K562 (cell line): ENCODE results near the gene NEURL1B. TPM values are rescaled to one million over a fixed set of nuclear protein-coding genes. Genes with fewer than 3 reads are reported as not detected.
A peak's percentile ranks its signal among the peaks of the same experiment; 100 is the strongest.

Source experiments
- ATAC-seq: fragments of 200-7000 bp; cut with Tn5 transposase; 3 replicates; pipeline ENCODE4 v1.9.1; 2020; ENCODE audit warnings: moderate library complexity
- BruUV-seq: library from RNA; stranded (reverse); fragments of 400-500 nt; replicated peaks from 2 replicates; lab custom pipeline; 2021; lab: Mats Ljungman, UMichigan
- CTCF ChIA-PET: fragments of 300-600 bp; formaldehyde crosslinking; extraction: SDS; loops from one replicate; lab custom pipeline; 2021; ENCODE audit warnings: low intra/inter-chr PET ratio; lab: Yijun Ruan, JAX
- POLR2A ChIA-PET: fragments of 300-600, 350-650 bp; sonication (Branson Sonifier 250); formaldehyde crosslinking; extraction: SDS; loops from one replicate; lab custom pipeline; 2021; ENCODE audit warnings: antibody characterized with exemption, inconsistent platforms; lab: Yijun Ruan, JAX
- DNase-seq, 4 experiments: peaks; one replicate each; pipeline versions ENCODE4 v3.0.0 to v3.0.0-alpha.2; 2011 to 2018; ENCODE audit warnings: low spot score in 3 of 4, mixed read lengths in 3 of 4; ENCODE audit errors: extremely low read depth in 1 of 4
- FAIRE-seq: peaks from 2 replicates; lab custom pipeline; 2011; peaks lifted over from hg19 to GRCh38; lab: Jason Lieb, UNC
- H2AFZ ChIP-seq: 2 replicates; pipeline ENCODE4 v1.6.0; 2011; ENCODE audit warnings: low read depth, low read length, control low read depth, inconsistent platforms
- H3K27ac ChIP-seq: fragments of 200-600 bp; 3 replicates; pipeline ENCODE4 v1.8.0; 2011; ENCODE audit warnings: low read depth, mild to moderate bottlenecking, control low read depth, inconsistent platforms, low read length, moderate library complexity, mixed read lengths; ENCODE audit errors: extremely low read depth
- H3K27me3 ChIP-seq, 2 experiments: fragments of 300-600 bp in 1 of 2; 2 replicates in 1 of 2; 3 replicates in 1 of 2; pipeline versions ENCODE4 v1.6.0 to v1.8.0; 2011; ENCODE audit warnings: inconsistent platforms in 2 of 2, low read length in 2 of 2, mild to moderate bottlenecking in 1 of 2, mixed read lengths in 1 of 2, moderate library complexity in 1 of 2; ENCODE audit not compliant: control insufficient read depth in 2 of 2, insufficient read depth in 2 of 2
- H3K36me3 ChIP-seq: fragments of 300-600 bp; 3 replicates; pipeline ENCODE4 v1.8.0; 2011; ENCODE audit warnings: mild to moderate bottlenecking, low read length, inconsistent platforms; ENCODE audit not compliant: control insufficient read depth, insufficient read depth
- H3K4me1 ChIP-seq, 2 experiments: fragments of 200-600 bp in 1 of 2; replicated peaks in 1 of 2; 2 replicates in 1 of 2; 3 replicates in 1 of 2; pipeline versions ENCODE4 v1.5.1 to v1.8.0; 2011; ENCODE audit warnings: inconsistent platforms in 2 of 2, low read length in 2 of 2, mild to moderate bottlenecking in 1 of 2, mixed read lengths in 1 of 2, moderate library complexity in 1 of 2; ENCODE audit not compliant: control insufficient read depth in 2 of 2, insufficient read depth in 2 of 2
- H3K4me2 ChIP-seq: 2 replicates; pipeline ENCODE4 v1.6.1; 2011; ENCODE audit warnings: low read length, control low read depth, inconsistent platforms, mixed read lengths; ENCODE audit not compliant: insufficient read depth
- H3K4me3 ChIP-seq: fragments of 200-600 bp; sonication (generic), shearing (Covaris generic); 2 replicates; pipeline ENCODE4 v1.5.1; 2016; ENCODE audit warnings: control low read depth, inconsistent platforms
- H3K79me2 ChIP-seq: fragments of 200-600 bp; 3 replicates; pipeline ENCODE4 v1.8.0; 2011; ENCODE audit warnings: low read length, inconsistent platforms; ENCODE audit not compliant: control insufficient read depth, insufficient read depth
- H3K9ac ChIP-seq, 2 experiments: 2 replicates each; pipeline versions ENCODE4 v1.6.0 to v1.6.1; 2011; ENCODE audit warnings: low read depth in 2 of 2, low read length in 2 of 2, control low read depth in 1 of 2, inconsistent platforms in 1 of 2, mild to moderate bottlenecking in 1 of 2, mixed read lengths in 1 of 2; ENCODE audit not compliant: insufficient read depth in 1 of 2
- H3K9me1 ChIP-seq: one replicate; pipeline ENCODE4 v1.6.0; 2011; ENCODE audit warnings: inconsistent platforms, mild to moderate bottlenecking, low read length, moderate library complexity; ENCODE audit not compliant: control insufficient read depth, insufficient read depth
- H3K9me3 ChIP-seq: replicated peaks from 2 replicates; pipeline ENCODE4 v1.5.1; 2011; ENCODE audit warnings: low read depth, low read length, inconsistent platforms; ENCODE audit not compliant: control insufficient read depth, insufficient read depth
- H4K20me1 ChIP-seq: replicated peaks from 2 replicates; pipeline ENCODE4 v1.6.1; 2011; ENCODE audit warnings: low read length, inconsistent platforms, mixed read lengths; ENCODE audit not compliant: control insufficient read depth, insufficient read depth
- DPF2 ChIP-seq: fragments of 450-650 bp; IDR thresholded peaks from 2 replicates; pipeline ENCODE4 v1.6.1; 2016
- ELF1 ChIP-seq: fragments of 200-800 bp; sonication (Bioruptor generic); IDR thresholded peaks from 2 replicates; pipeline ENCODE4 v1.6.1; 2016; ENCODE audit warnings: missing genetic modification characterization, missing compliant biosample characterization
- JUN ChIP-seq, 2 experiments: sonication (generic) in 1 of 2; formaldehyde crosslinking in 1 of 2; IDR thresholded peaks; 2 replicates each; pipeline versions ENCODE4 v1.6.1 to v1.8.0; 2012 to 2022; ENCODE audit warnings: borderline replicate concordance in 2 of 2, mild to moderate bottlenecking in 2 of 2, improper control_type of control experiment in 1 of 2, low read depth in 1 of 2, low read length in 1 of 2, missing genetic modification reagents in 1 of 2
- RFX1 ChIP-seq: fragments of 450-650 bp; IDR thresholded peaks from 2 replicates; pipeline ENCODE4 v1.6.1; 2016; ENCODE audit warnings: mild to moderate bottlenecking, moderate library complexity
- SMARCA5 ChIP-seq: fragments of 450-650 bp; IDR thresholded peaks from 2 replicates; pipeline ENCODE4 v1.6.1; 2016
- SNAPC5 ChIP-seq: fragments of 250-450 bp; sonication (Bioruptor Pico); IDR thresholded peaks from 2 replicates; pipeline ENCODE4 v1.8.0; 2021; ENCODE audit warnings: moderate library complexity, mild to moderate bottlenecking, inconsistent platforms
- WGBS: fragments of 100-300 bp; shearing (Covaris generic); methylation state at CpG from one replicate; pipeline ENCODE4 v1.1.6; 2016; ENCODE audit warnings: low coverage, mixed read lengths; ENCODE audit not compliant: insufficient coverage; ENCODE audit errors: missing lambda C conversion rate; 5-methylcytosine and 5-hydroxymethylcytosine counted together
- in situ Hi-C: fragments of 300-500 bp; cut with MboI; formaldehyde crosslinking; loops from 4 replicates; pipeline ENCODE4 v1.15.0; 2018; ENCODE audit warnings: inconsistent platforms, mixed read lengths
- intact Hi-C: fragments of 100-400 bp; cut with micrococcal nuclease; formaldehyde crosslinking; loops from 2 replicates; pipeline ENCODE4 v1.14.2; 2022
- polyA plus RNA-seq, 8 experiments: library from polyadenylated mRNA; depleted of rRNA in 4 of 8; stranded (reverse) in 5 of 8; unstranded in 3 of 8; fragments of >200 nt; fragmentation: Nextera tagmentation in 2 of 8; fragmentation: Illumina TruSeq in 1 of 8; extraction: Ambion mirVana in 2 of 8; extraction: Trizol in 1 of 8; gene quantifications; 2 replicates each; pipeline versions ENCODE4 v1.2.1 to v1.2.3, GENCODE V29; 2011 to 2014; ENCODE audit warnings: inconsistent platforms in 1 of 8, missing spikeins in 1 of 8
- total RNA-seq, 7 experiments: library from RNA; depleted of rRNA in 6 of 7; stranded (reverse); fragments of >200 nt in 6 of 7; fragmentation: Illumina TruSeq in 2 of 7; extraction: Trizol in 2 of 7; gene quantifications; 2 replicates each; pipeline versions ENCODE4 v1.2.1 to v1.2.3, GENCODE V29; 2011 to 2021; ENCODE audit warnings: low replicate concordance in 1 of 7
- TF ChIP-seq, protein P1 (sequence below): fragments of 250-450 bp; sonication (Bioruptor Pico); IDR thresholded peaks from 2 replicates; pipeline ENCODE4 v1.8.0; 2022; ENCODE audit warnings: inconsistent platforms
- TF ChIP-seq, protein P2 (sequence below): fragments of 450-650 bp; IDR thresholded peaks from 2 replicates; pipeline ENCODE4 v1.6.1; 2016; ENCODE audit warnings: mild to moderate bottlenecking, moderate library complexity

The NEURL1B gene
- total and polyA plus RNA-seq, 9 of the 15 experiments (the other 6 are each of a cell fraction or from before 2014, with no cell fraction given): 0.04 TPM; not detected in 8

DNA sequence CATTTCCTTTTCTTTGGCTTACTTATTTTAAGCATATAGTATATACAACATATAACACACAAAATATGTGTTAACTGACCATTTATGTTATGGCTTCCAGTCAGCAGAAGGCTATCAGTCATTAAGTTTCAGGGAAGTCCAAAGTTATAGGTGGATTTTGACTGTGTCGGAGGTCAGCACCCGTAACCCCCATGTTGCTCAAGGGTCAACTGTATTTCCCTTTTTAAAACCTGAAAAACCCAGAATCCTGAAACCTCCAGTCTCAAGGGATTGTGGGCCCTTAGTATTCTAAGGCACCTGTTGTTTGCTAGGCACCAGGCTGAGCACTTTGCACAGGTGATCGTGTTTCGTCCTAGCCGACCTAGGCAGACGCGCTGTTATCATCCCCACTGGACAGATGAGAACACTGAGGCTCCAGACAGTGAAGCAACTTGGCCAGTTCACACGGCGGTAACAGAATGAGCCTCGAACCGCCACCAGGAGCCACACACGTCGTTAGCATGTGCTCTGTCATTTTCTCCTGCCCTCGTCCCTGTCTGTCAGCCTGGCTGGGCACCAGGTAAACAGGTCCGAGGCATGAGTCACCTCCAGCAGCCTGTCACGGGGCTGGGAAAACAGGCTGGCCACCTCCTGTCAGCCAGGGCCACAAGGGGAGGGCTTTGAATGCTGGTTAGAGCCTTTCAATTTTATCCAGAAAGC, 90.1 kb downstream of the NEURL1B start:
- peak in 3 of 4 experiments; percentile 25 to 47 (median 40) for DNase-seq
- BruUV-seq: no TSS peak
- Histone ChIP-seq H3K9me1 (no peaks in the 10 kb centered on the region), H3K9me3 (no peaks in the 10 kb centered on the region), H3K4me1 (peaks cover 0 to 13% of the 10 kb centered on the region in 2 experiments; a peak in 2 of 5 replicates), H3K27ac (no peak overlapping the region), H3K36me3 (no peaks in the 10 kb centered on the region), H3K9ac (peak overlapping the region in 1 of 2 experiments; percentile 69; a peak in 2 of 4 replicates), H3K79me2 (no peaks in the 10 kb centered on the region), H3K4me3 (no peak overlapping the region), H3K27me3 (peaks cover 0 to 24% of the 10 kb centered on the region in 2 experiments; a peak in 3 of 5 replicates), H4K20me1 (no peaks in the 10 kb centered on the region), H2AFZ (no peak overlapping the region), H3K4me2 (no peak overlapping the region)
- FAIRE-seq: peak; percentile 40
- ChIA-PET CTCF (no interaction called here), POLR2A (interaction anchor here (1.2 kb wide), 1 partner anchor 34 kb away, joined by 4 read pairs; no protein-coding TSS in a partner anchor)
- ATAC-seq: peak; percentile 52
- intact Hi-C loops: no loop called here
- WGBS: 13% methylated on average over 16 of the region's 16 CpGs
- in situ Hi-C loops: no loop called here
- TF ChIP-seq DPF2: peak; percentile 37; the same call in 1 of the 2 replicates
- no peak for TF ChIP-seq RFX1
- TF ChIP-seq SMARCA5: peak; percentile 52; the same call in 1 of the 2 replicates
- no peak for TF ChIP-seq ELF1 (tag)
- TF ChIP-seq, protein P1, sequence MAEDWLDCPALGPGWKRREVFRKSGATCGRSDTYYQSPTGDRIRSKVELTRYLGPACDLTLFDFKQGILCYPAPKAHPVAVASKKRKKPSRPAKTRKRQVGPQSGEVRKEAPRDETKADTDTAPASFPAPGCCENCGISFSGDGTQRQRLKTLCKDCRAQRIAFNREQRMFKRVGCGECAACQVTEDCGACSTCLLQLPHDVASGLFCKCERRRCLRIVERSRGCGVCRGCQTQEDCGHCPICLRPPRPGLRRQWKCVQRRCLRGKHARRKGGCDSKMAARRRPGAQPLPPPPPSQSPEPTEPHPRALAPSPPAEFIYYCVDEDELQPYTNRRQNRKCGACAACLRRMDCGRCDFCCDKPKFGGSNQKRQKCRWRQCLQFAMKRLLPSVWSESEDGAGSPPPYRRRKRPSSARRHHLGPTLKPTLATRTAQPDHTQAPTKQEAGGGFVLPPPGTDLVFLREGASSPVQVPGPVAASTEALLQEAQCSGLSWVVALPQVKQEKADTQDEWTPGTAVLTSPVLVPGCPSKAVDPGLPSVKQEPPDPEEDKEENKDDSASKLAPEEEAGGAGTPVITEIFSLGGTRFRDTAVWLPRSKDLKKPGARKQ: no peak
- no peak for TF ChIP-seq SNAPC5
- TF ChIP-seq, protein P2, sequence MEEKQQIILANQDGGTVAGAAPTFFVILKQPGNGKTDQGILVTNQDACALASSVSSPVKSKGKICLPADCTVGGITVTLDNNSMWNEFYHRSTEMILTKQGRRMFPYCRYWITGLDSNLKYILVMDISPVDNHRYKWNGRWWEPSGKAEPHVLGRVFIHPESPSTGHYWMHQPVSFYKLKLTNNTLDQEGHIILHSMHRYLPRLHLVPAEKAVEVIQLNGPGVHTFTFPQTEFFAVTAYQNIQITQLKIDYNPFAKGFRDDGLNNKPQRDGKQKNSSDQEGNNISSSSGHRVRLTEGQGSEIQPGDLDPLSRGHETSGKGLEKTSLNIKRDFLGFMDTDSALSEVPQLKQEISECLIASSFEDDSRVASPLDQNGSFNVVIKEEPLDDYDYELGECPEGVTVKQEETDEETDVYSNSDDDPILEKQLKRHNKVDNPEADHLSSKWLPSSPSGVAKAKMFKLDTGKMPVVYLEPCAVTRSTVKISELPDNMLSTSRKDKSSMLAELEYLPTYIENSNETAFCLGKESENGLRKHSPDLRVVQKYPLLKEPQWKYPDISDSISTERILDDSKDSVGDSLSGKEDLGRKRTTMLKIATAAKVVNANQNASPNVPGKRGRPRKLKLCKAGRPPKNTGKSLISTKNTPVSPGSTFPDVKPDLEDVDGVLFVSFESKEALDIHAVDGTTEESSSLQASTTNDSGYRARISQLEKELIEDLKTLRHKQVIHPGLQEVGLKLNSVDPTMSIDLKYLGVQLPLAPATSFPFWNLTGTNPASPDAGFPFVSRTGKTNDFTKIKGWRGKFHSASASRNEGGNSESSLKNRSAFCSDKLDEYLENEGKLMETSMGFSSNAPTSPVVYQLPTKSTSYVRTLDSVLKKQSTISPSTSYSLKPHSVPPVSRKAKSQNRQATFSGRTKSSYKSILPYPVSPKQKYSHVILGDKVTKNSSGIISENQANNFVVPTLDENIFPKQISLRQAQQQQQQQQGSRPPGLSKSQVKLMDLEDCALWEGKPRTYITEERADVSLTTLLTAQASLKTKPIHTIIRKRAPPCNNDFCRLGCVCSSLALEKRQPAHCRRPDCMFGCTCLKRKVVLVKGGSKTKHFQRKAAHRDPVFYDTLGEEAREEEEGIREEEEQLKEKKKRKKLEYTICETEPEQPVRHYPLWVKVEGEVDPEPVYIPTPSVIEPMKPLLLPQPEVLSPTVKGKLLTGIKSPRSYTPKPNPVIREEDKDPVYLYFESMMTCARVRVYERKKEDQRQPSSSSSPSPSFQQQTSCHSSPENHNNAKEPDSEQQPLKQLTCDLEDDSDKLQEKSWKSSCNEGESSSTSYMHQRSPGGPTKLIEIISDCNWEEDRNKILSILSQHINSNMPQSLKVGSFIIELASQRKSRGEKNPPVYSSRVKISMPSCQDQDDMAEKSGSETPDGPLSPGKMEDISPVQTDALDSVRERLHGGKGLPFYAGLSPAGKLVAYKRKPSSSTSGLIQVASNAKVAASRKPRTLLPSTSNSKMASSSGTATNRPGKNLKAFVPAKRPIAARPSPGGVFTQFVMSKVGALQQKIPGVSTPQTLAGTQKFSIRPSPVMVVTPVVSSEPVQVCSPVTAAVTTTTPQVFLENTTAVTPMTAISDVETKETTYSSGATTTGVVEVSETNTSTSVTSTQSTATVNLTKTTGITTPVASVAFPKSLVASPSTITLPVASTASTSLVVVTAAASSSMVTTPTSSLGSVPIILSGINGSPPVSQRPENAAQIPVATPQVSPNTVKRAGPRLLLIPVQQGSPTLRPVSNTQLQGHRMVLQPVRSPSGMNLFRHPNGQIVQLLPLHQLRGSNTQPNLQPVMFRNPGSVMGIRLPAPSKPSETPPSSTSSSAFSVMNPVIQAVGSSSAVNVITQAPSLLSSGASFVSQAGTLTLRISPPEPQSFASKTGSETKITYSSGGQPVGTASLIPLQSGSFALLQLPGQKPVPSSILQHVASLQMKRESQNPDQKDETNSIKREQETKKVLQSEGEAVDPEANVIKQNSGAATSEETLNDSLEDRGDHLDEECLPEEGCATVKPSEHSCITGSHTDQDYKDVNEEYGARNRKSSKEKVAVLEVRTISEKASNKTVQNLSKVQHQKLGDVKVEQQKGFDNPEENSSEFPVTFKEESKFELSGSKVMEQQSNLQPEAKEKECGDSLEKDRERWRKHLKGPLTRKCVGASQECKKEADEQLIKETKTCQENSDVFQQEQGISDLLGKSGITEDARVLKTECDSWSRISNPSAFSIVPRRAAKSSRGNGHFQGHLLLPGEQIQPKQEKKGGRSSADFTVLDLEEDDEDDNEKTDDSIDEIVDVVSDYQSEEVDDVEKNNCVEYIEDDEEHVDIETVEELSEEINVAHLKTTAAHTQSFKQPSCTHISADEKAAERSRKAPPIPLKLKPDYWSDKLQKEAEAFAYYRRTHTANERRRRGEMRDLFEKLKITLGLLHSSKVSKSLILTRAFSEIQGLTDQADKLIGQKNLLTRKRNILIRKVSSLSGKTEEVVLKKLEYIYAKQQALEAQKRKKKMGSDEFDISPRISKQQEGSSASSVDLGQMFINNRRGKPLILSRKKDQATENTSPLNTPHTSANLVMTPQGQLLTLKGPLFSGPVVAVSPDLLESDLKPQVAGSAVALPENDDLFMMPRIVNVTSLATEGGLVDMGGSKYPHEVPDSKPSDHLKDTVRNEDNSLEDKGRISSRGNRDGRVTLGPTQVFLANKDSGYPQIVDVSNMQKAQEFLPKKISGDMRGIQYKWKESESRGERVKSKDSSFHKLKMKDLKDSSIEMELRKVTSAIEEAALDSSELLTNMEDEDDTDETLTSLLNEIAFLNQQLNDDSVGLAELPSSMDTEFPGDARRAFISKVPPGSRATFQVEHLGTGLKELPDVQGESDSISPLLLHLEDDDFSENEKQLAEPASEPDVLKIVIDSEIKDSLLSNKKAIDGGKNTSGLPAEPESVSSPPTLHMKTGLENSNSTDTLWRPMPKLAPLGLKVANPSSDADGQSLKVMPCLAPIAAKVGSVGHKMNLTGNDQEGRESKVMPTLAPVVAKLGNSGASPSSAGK: peak; percentile 75
- TF ChIP-seq JUN (IDR thresholded peaks at IDR 0.05; ENCODE audit: borderline replicate concordance, low read depth, low read length): peak; percentile 66
- no peak for TF ChIP-seq JUN (CRISPR knock-in tag; IDR thresholded peaks at IDR 0.05; ENCODE audit: borderline replicate concordance)
